GM21526 (cell line): ENCODE measurements around the gene LAMA4.

ENCODE experiments used
- ATAC-seq: cut with Tn5 transposase; IDR thresholded peaks from one replicate; pipeline ENCODE4 v1.9.1; 2021; ENCODE audit warnings: moderate library complexity; ENCODE audit not compliant: unreplicated experiment, low FRiP score

Gene LAMA4

DNA sequence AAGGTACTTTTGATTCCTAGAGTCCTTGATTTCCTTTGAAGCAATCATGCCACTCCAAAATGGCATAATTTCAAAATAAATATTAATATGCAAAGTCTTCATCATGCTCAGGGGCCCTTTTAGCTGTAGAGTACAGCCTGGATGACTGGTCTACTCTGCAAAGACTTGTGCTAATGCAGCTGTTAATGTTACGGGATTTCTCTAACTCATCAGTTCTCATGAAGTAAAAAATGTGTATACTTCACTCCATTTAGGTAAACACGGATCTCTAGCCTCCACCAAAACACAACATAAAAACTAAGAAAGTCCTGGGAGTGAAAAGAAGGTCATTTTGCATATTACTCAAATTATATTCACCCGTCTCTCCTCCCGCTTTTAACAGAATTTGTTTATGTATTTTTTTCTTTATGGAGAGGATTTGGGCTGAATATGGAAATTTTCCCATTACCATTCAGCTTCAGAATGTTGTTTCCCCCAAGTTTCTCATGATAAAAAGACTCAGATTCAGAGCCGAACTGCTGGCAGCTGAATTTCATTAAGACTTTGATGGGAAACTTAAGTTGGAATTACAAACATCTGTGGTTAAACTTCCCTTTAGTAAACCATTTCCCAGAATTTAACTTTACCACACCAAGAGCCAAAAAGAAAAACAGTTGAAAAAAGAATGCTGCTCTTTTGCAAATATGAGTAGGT lies 8.7 kb downstream of the LAMA4 start:
- ATAC-seq: no peak

DNA sequence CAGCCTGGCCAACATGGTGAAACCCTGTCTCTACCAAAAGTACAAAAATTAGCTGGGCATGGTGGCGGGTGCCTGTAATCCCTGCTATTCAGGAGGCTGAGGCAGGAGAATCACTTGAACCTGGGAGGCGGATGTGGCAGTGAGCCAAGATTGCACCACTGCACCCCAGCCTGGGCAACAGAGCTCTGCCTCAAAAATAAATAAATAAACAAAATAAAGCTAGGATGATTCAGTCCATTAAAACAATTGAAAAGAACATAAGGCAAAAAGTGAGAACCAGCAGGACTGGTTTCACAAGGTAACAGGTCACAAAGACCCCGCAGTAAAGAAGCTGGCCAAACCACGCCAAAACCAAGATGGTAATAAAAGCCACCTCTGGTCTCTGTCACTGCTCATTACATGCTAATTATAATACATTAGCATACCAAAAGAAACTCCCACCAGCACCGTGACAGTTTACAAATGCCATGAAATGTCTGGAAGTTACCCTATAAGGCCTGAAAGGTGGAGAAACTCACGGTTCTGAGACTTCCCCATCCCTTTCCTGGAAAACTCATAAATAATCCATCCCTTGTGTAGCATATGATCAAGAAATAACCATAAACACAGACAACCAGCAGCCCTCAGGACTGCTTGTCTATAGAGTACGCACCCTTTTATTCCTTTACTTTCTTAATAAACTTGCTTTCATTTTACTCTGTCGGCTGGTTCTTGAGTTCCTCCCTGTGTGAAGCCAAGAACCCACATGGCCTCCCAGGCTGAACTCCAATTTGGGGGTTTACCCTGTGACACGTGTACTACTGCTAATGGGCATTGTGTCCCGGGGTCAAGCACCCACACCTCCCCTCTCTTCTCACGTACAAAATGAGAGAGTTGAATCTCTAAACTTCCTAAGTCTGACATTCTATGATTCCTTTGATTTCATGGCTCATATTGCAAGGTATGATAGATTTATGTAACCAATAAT lies 10.2 kb downstream of the LAMA4 start:
- ATAC-seq: no peak

DNA sequence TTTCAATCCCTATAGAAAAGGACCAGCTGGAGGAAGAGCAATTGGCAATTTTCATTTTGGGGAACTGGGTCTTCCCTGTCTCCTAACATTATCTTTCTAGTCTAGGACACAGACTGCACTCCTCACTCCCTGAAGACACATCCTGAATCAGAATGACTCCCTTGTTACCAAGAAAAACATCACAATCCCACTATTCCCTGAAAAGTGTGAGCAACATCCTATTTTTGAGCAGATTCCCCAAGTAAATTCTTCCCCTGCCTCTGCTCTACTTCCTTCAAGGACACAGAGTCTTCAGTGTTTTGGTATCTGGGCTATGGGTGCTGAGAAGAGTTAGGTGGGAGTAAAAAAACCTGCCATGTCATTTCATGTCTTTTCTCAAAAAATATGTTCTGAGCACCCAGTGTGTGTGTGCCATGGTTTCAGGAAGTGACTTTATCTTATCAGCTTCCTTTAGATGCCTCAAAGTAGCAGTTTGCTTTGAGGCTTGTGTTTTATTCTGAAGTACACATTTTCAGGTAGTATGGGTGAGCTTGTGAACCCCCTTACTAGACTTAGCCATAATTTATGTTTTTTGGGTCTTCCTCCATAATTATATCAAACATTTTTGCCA lies 12.4 kb downstream of the LAMA4 start:
- ATAC-seq: no peak

DNA sequence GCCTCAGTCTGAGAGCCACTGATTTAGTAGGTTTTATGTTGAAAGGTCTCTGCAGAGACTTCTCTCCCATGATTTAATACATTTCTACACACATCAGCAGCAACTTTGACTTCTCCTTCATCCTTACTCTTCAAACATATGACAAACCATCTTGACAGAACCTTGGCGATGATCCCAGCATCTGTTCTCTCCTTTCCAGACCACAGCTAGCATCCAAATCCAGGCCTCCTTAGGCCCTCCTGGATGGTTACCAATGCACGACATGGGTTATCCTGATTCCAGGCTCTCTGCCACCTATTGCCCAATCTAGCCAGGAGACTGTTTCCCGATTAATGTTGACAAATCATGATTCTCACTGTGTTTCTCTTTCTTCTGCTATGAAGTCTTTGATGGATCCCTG lies 16.8 kb downstream of the LAMA4 start:
- no peak for ATAC-seq

DNA sequence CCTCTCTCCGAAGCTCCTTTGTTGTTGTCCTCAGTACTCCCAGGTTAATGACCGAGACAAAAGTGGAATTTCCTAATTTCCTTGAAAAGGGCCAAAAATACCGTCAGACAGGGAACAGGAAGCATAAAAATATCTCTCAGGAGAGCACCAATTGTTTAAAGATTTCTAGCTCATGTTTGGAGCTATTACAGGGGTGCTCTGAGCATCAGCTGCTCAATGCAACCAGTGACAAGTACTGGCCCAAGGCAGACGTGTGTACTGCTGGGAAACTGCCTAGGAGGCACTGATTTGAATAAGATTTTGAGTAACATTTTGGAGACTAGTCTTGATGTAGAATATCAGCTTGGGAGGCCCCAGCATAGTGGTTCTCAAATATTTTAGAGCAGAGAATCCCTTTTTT lies 17.3 kb downstream of the LAMA4 start:
- no peak for ATAC-seq

DNA sequence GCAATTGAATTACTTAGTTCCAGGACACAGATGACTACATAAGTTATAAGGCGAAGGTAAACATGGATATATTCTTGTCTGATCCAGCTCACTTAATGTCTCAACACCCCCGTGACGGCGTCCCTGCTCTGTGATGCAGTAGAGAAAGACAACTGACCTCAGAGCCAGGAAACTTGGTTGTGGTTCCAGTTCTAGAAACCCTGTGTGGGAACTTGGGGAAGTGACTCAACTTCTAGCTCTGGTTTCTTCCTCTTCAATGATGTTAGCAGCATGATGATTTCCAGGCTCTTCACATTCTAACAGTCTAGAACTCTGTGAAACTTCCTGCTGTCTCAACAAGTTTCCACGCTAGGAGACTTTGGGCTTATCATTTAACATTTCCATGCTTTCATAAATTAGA lies 18.4 kb downstream of the LAMA4 start:
- ATAC-seq: no peak

DNA sequence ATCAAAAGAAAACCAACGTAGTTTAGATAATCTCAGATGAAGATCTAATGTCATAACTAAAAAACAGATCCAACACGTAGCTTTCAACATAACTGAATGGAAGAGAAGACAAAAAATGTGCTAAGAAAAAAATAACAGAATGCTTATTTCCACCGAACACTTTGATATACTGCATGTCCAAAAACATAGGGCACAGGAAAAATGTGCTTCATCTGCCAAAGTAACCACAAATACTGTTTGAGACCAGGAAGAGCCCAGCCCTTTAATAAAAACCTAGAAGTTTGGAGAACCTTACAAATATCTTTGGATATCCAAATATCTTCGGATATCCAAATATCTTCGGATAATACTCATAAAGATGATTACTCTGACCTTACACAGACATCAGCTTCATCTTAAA lies 19.8 kb downstream of the LAMA4 start:
- ATAC-seq: no peak

DNA sequence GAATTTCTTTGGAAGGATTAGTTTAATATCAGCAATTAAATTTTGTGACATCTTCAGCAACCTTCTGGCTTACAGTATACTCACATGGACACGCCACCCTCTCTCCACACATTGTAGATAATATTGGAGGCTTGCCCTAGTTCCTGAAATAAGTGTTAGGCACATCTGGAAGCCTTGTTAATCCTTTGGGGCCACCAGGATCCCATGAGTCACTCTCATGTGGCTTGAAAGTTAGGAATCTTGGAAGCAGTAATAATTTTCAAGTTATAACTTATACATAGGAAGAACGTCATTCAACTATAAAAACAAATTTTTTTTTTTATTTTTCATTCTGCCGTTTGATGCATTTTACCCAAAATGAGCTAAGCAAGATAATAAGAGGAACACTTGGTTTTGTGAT lies 20.5 kb downstream of the LAMA4 start:
- ATAC-seq: no peak

DNA sequence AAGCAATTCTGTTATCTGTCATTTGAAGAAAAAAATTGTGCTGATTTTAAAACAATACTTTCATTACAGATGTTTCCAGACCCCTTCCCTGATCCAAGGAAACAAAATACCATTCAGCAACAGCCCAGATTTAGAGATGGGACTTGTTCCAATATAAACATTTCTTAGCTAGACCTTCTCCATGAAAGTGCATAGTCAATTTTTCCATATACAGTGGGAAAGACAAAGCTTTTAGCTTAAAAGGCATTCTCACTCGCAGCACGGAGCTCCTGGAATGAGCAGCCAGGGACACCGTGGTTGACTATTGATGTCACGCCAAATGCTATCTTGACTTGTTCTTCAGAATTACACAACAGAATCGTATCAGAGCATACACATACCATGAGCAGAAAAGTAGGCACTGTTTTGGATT lies 21.5 kb downstream of the LAMA4 start:
- ATAC-seq: no peak

DNA sequence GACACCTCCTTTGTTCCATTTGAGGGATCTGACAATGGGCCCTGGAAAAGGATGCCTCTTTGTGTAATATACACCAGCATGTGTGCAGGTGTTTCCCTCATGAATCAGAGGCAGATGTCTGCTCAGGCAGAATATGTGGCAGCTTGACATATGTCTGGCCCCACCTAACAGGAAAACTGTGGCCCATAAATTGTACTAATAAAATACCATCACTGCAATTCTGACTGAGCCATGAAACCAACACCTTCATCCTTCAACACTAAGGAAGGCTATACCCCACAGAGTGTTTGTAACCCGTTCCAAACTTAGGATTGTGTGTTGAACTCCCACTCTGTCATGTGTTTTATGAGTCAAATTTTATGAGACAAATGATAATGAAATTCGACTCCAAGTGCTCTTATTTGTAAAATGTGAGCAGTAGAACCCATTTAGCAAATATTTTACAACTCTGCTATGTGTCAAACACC lies 22.7 kb downstream of the LAMA4 start:
- no peak for ATAC-seq

DNA sequence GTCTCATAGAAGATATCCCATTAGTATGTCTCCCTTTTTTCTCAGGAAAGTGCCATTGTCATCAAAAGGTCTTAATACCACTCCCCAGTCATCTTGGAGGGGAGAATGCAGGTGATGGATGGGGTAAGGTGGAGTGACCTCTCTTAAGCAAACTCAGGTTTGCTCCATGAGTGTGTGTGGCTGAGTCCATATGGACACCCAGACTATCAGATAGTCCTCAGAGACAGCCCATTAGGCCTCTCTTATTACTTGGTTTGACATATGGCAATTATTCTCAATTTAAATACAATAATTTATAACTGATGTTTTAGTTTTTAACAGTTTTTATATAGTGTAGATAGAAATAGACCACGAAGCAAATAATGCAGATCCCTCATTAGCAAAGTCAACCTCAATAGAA lies 23.2 kb downstream of the LAMA4 start:
- no peak for ATAC-seq

DNA sequence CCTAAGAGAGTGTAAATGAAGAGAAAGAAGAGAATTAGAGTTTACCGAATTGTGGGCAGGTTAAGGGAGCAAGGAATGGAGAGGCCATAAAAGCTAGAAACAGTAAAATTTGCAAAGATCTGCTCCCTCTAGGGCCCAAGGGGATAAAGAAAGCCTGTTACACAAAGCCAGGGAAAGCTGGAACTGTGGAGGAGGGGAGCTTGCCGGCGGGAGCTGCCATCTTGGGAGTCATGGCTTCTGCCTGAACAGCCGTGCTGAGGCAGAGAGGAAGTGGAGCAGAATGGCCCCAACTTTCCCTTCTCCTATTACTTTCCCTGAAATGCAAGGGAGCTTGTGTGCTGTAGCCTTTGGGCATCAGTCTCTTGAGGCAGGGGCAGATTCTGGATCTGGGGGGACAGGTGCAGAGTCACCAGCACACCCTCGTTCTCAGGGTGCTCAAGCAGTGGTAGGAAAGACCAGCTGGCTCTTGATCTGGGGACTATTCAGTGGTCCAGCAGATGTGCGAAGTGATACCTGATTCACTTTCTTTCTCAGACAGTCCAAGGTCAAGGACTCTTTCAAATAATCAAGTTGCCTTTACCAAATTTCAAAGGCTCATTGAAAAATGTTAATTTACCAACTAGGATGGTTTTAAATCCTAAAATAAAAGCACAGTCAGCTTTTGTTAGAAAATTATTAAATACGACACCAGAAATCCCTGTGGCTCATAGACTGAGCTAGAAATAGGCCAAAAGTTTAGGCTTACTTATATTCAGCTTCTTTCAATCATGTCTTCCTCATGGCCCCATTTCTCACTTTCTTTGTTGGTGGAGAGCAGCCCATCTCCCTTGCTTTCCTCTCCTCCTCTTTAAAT lies 25.7 kb downstream of the LAMA4 start:
- ATAC-seq: no peak

DNA sequence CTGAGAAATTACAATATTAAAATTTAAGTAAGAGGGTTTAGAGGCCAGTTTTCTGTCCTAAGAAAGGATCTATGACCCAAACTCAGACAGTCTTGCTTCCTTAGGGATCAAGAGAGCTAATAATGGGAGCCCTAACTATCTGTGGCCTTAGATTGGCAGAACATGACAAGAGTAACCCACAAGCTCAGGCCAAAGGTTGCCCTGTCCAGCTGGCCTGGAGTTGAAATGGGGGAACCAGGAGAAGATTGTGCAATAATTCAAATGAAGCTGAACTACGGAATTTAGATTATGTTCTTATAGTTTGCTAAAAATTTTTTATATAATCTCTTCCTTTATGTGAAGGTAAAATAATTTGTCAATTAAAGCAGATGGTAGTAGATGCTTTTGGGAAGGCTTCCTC lies 26.4 kb downstream of the LAMA4 start:
- no peak for ATAC-seq

DNA sequence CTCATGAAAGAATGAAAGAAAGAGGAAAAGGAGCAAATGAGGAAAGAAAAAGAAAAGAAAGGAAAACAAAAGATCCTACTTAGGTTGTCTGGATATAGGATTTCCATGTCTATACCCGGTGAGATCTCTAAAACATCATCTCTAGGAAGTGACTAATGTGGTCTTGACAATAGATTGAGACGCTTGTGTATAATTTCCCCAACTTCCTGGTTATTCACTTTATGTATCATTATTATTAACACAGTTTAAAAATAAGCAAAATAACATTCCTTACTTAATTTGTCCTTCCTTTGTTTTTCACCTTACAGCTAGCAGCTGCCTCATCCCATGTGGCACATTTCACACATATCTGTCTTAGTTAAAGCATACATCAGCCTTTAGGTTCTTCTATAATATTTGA lies 27.0 kb downstream of the LAMA4 start:
- ATAC-seq: no peak

DNA sequence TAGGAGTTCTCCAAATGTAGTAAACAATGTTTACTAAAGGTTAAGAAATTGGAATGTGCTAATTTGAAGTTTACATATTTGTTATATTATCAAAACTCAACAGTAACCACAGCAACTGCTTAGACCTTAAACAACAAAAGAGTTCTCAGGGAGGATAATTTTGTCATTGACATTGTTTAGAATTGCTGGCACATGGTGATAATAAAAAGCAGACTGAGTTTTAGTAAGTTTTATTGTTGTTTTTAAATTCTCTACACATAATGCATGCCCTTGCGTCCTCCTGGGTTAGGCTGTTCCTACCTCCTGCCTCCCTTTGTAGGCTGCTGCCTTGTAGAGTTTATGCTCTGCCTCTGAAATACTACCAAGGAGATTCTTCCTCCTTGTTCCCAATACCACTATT lies 28.7 kb downstream of the LAMA4 start:
- ATAC-seq: no peak

DNA sequence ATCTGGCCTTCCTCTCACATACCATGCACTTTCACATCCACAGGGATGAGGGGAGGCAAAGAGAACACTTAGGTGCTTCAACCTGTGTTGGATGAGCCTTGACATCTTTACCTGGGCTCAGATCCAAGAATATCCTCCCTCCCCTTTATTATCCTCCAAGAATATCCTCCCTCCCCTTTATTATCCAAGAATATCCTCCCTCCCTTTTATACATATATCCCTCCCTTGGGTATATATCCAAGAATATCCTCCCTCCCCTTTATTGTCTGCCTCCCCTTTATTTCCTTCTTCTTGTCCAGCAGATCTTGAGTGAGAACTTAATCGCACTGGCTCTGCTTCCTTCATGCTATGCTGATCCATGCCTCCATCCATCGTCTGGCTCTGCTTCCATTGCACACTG lies 30.3 kb downstream of the LAMA4 start:
- ATAC-seq: no peak

DNA sequence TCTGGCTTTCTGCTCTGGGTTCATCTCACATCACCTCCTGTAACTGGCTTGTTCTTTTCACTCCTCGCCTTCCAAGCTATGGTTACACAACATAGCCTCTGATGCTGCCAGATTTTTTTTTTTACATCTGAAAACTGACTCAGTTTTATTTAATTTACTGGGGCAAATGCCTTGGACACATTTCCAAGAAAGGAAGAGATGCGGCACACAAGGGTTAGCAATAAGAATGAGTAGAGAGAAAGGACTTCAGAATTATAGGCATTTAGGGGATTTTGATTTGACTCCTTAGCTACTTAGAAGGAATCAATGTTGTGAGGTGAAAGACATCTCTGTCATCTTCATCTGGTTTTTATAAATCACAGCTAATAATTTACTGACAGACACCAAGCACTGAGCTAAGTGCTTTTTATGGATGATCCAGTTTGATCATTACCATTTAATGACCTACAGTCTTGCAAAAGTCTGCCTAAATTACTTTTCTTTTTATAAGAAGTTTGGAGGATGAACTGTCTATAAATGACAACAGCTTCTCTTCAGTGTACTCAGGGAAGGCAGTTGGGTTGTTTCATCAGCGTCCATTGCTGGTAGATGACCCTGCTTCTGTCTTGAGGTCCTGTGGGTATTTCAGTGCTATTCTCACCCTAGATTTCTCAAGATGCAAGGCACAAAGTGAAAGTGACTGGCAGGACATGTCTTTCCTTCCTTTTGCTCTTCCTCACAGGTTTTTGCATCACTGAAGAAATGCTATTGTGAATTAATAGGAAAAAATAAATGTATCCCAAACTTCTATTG lies 31.1 kb downstream of the LAMA4 start:
- no peak for ATAC-seq

DNA sequence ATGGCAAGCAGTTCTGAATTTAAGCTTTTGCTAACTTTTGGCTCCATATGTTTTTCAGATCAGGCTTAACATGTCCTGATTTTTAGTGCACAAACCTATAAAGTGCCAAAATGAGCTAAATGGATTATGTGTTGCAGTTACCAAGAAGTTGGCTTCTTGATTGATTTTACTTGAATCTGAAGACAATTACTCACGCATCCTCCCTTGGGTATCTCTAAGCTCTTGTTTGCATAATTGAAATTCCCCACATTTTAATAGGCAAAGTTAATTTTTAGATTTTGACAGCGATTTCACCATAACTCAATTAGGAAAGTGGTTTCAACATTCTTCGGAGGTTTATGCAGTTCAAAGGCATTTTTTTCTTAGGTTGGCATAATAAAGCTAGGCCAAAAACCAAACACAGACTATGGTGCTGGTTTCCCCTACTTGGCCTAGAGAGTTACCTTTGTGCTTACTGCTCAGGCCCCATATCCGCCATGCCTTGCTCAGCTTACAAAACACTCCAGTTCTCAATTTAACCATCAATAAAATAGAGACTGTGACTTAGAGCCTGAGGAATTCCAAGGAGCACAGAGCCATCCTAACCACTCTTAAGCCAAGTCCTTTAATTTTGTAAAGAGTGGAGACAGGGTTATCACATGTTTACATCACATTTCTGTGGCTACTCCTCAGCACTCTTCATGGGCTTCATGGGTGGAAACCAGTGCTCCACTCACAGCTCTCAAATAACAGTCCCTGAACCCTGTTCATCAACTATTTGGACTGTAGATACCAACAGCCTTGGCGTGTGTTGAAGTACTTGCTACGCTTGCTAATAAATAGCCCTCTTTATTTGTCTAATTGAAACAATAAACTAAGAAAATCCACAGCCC lies 32.1 kb downstream of the LAMA4 start:
- ATAC-seq: no peak

DNA sequence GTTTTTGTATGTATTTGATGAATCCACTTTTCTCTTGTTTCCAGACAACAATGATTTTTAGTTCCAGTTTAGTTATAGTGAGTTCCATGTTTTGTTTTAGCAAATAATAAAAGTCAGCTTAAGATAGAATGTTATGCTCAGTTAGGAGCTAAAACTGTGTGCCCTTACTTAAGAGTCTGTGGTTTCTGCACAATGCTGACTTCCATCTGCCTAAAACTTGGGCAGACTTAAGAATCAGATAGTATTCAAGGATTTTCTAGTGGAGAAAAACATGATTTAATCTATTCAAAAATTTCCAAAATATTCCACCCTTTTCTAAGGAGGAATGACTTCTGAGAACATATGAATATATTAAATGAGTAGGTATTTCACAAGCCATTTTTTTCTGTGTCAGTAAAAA lies 32.8 kb downstream of the LAMA4 start:
- ATAC-seq: no peak
